GM23338 (cell line): ENCODE measurements around the gene CFAP251. TPM values are rescaled to one million over a fixed set of nuclear protein-coding genes. Genes with fewer than 3 reads are reported as not detected.

ENCODE experiments used
- JUNB ChIP-seq: IDR thresholded peaks from one replicate; pipeline ENCODE4 v1.6.1; 2016; ENCODE audit warnings: antibody characterized with exemption; ENCODE audit not compliant: unreplicated experiment
- ZNF114 ChIP-seq: fragments of 250-450 bp; sonication (Bioruptor Pico); IDR thresholded peaks from 2 replicates; pipeline ENCODE4 v1.5.0; 2020; ENCODE audit warnings: mild to moderate bottlenecking, moderate library complexity
- polyA plus RNA-seq: library from polyadenylated mRNA; unstranded; fragments of >200 nt; fragmentation: Nextera tagmentation; extraction: Ambion mirVana; gene quantifications from 2 replicates; pipeline ENCODE4 v1.2.1, GENCODE V29; 2016
- total RNA-seq: library from RNA; depleted of rRNA; stranded (reverse); fragments of >200 nt; shearing (Covaris generic); gene quantifications from 2 replicates; pipeline ENCODE4 v1.2.3, GENCODE V29; 2014
- TF ChIP-seq, protein P1 (sequence below): IDR thresholded peaks from one replicate; pipeline ENCODE4 v1.6.1; 2018; ENCODE audit warnings: antibody characterized with exemption; ENCODE audit not compliant: unreplicated experiment
- TF ChIP-seq, protein P2 (sequence below): fragments of 250-450 bp; sonication (Bioruptor Pico); IDR thresholded peaks from 2 replicates; pipeline ENCODE4 v1.5.0; 2020; ENCODE audit warnings: mild to moderate bottlenecking, moderate library complexity

CFAP251 gene
- total and polyA plus RNA-seq, 2 experiments from 2014 or later = 1.4 to 2.5 TPM

DNA sequence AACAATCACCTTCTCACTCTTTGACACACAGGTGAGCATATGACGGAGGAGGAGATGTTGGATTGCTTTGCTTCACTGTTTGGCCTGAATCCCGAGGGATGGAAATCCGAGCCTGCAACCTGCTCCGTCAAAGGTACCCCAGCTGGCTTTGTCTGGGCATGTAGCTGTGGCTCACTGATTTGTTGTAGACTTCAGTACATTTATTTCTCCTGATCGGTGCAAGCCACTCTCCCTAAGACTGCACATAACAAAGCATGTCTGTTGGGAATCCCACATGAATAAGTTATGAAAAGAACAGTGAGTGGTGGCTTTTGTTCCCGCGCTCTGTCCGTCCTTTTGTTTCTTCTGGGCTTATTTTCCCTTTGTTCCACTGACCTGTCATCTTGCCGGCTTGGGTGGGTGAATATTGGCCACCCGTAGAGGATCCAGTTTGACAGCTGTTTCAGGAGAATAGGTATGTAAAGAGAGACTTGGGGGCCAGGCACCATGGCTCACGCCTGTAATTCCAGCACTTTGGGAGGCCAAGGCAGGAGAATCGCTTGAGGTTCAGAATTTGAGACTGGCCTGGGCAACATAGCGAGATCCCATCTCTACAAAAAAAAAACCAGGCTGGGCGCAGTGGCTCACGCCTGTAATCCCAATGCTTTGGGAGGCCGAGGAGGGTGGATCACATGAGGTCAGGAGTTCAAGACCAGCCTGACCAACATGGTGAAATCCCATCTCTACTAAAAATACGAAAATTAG is 83.2 kb downstream of the CFAP251 start (continued):
- TF ChIP-seq, protein P1, sequence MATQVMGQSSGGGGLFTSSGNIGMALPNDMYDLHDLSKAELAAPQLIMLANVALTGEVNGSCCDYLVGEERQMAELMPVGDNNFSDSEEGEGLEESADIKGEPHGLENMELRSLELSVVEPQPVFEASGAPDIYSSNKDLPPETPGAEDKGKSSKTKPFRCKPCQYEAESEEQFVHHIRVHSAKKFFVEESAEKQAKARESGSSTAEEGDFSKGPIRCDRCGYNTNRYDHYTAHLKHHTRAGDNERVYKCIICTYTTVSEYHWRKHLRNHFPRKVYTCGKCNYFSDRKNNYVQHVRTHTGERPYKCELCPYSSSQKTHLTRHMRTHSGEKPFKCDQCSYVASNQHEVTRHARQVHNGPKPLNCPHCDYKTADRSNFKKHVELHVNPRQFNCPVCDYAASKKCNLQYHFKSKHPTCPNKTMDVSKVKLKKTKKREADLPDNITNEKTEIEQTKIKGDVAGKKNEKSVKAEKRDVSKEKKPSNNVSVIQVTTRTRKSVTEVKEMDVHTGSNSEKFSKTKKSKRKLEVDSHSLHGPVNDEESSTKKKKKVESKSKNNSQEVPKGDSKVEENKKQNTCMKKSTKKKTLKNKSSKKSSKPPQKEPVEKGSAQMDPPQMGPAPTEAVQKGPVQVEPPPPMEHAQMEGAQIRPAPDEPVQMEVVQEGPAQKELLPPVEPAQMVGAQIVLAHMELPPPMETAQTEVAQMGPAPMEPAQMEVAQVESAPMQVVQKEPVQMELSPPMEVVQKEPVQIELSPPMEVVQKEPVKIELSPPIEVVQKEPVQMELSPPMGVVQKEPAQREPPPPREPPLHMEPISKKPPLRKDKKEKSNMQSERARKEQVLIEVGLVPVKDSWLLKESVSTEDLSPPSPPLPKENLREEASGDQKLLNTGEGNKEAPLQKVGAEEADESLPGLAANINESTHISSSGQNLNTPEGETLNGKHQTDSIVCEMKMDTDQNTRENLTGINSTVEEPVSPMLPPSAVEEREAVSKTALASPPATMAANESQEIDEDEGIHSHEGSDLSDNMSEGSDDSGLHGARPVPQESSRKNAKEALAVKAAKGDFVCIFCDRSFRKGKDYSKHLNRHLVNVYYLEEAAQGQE = no peak
- TF ChIP-seq ZNF114 (CRISPR knock-in tag) = no peak
- TF ChIP-seq JUNB = no peak
- TF ChIP-seq, protein P2, sequence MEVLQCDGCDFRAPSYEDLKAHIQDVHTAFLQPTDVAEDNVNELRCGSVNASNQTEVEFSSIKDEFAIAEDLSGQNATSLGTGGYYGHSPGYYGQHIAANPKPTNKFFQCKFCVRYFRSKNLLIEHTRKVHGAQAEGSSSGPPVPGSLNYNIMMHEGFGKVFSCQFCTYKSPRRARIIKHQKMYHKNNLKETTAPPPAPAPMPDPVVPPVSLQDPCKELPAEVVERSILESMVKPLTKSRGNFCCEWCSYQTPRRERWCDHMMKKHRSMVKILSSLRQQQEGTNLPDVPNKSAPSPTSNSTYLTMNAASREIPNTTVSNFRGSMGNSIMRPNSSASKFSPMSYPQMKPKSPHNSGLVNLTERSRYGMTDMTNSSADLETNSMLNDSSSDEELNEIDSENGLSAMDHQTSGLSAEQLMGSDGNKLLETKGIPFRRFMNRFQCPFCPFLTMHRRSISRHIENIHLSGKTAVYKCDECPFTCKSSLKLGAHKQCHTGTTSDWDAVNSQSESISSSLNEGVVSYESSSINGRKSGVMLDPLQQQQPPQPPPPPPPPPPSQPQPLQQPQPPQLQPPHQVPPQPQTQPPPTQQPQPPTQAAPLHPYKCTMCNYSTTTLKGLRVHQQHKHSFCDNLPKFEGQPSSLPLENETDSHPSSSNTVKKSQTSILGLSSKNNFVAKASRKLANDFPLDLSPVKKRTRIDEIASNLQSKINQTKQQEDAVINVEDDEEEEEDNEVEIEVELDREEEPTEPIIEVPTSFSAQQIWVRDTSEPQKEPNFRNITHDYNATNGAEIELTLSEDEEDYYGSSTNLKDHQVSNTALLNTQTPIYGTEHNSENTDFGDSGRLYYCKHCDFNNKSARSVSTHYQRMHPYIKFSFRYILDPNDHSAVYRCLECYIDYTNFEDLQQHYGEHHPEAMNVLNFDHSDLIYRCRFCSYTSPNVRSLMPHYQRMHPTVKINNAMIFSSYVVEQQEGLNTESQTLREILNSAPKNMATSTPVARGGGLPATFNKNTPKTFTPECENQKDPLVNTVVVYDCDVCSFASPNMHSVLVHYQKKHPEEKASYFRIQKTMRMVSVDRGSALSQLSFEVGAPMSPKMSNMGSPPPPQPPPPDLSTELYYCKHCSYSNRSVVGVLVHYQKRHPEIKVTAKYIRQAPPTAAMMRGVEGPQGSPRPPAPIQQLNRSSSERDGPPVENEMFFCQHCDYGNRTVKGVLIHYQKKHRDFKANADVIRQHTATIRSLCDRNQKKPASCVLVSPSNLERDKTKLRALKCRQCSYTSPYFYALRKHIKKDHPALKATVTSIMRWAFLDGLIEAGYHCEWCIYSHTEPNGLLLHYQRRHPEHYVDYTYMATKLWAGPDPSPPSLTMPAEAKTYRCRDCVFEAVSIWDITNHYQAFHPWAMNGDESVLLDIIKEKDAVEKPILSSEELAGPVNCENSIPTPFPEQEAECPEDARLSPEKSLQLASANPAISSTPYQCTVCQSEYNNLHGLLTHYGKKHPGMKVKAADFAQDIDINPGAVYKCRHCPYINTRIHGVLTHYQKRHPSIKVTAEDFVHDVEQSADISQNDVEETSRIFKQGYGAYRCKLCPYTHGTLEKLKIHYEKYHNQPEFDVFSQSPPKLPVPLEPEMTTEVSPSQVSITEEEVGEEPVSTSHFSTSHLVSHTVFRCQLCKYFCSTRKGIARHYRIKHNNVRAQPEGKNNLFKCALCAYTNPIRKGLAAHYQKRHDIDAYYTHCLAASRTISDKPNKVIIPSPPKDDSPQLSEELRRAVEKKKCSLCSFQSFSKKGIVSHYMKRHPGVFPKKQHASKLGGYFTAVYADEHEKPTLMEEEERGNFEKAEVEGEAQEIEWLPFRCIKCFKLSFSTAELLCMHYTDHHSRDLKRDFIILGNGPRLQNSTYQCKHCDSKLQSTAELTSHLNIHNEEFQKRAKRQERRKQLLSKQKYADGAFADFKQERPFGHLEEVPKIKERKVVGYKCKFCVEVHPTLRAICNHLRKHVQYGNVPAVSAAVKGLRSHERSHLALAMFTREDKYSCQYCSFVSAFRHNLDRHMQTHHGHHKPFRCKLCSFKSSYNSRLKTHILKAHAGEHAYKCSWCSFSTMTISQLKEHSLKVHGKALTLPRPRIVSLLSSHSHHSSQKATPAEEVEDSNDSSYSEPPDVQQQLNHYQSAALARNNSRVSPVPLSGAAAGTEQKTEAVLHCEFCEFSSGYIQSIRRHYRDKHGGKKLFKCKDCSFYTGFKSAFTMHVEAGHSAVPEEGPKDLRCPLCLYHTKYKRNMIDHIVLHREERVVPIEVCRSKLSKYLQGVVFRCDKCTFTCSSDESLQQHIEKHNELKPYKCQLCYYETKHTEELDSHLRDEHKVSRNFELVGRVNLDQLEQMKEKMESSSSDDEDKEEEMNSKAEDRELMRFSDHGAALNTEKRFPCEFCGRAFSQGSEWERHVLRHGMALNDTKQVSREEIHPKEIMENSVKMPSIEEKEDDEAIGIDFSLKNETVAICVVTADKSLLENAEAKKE (CRISPR knock-in tag) = no peak
